T-helper 9 cell (primary cell): Measurements from ENCODE around the gene B9D1.

ENCODE experiments used
- DNase-seq: peaks from one replicate; pipeline ENCODE4 v3.0.0-alpha.2; 2020

B9D1 gene

GRCh38 chr17:19336938-19337711 is 25.4 kb downstream of the B9D1 start:
- no peak for DNase-seq

GRCh38 chr17:19335951-19336631 is 26.4 kb downstream of the B9D1 start:
- DNase-seq: no peak

GRCh38 chr17:19334331-19334730 is 28.2 kb downstream of the B9D1 start:
- no peak for DNase-seq

- no peak for DNase-seq
Observed at GRCh38 chr17:19333736-19334290, 28.7 kb downstream of the B9D1 start.

- no peak for DNase-seq
Observed at GRCh38 chr17:19333132-19333440, 29.4 kb downstream of the B9D1 start.

GRCh38 chr17:19332371-19333131 is 30.0 kb downstream of the B9D1 start:
- no peak for DNase-seq

GRCh38 chr17:19331543-19332245 is 30.8 kb downstream of the B9D1 start:
- no peak for DNase-seq

- DNase-seq: no peak
Observed at GRCh38 chr17:19331134-19331533, 31.4 kb downstream of the B9D1 start.

- no peak for DNase-seq
Observed at GRCh38 chr17:19330271-19330670, 32.3 kb downstream of the B9D1 start.

- no peak for DNase-seq
Observed at GRCh38 chr17:19329839-19330238, 32.7 kb downstream of the B9D1 start.

- DNase-seq: no peak
Observed at GRCh38 chr17:19329136-19329535, 33.4 kb downstream of the B9D1 start.

GRCh38 chr17:19328441-19329061 is 34.0 kb downstream of the B9D1 start:
- no peak for DNase-seq

- DNase-seq: no peak
Observed at GRCh38 chr17:19327031-19327783, 35.3 kb downstream of the B9D1 start.

- DNase-seq: no peak
Observed at GRCh38 chr17:19325542-19325941, 37.0 kb downstream of the B9D1 start.

- DNase-seq: no peak
Observed at GRCh38 chr17:19322861-19323260, 39.7 kb downstream of the B9D1 start.

- no peak for DNase-seq
Observed at GRCh38 chr17:19322129-19322505, 40.4 kb downstream of the B9D1 start.

GRCh38 chr17:19321481-19322128 is 40.9 kb downstream of the B9D1 start:
- no peak for DNase-seq

- DNase-seq: no peak
Observed at GRCh38 chr17:19320876-19321275, 41.6 kb downstream of the B9D1 start.

- DNase-seq: no peak
Observed at GRCh38 chr17:19319771-19320505, 42.6 kb downstream of the B9D1 start.

- DNase-seq: no peak
Observed at GRCh38 chr17:19318611-19319010, 43.9 kb downstream of the B9D1 start.
